ENCODE measurements around the gene KDM7A.

The KDM7A gene

GRCh38 chr7:140060788-140061606, 115.8 kb downstream of the KDM7A start:
- POLR2A ChIA-PET = no interaction called here
- TF ChIP-seq CTCF (IDR thresholded peaks at IDR 0.05; ENCODE audit: control extremely low read depth, extremely low read depth, low read depth, missing control alignments) = no peak
- DNase-seq (ENCODE audit: extremely low spot score) = no peak
- CTCF ChIA-PET = interaction anchor here (1.2 to 1.6 kb wide), 2 partner anchors 16 to 415 kb away, joined by 3 to 4 read pairs; no protein-coding TSS in a partner anchor

- ChIA-PET POLR2A (no interaction called here), CTCF (interaction anchor here (1.2 kb wide), 1 partner anchor 414 kb away, joined by 3 read pairs; no protein-coding TSS in a partner anchor)
- no peak for TF ChIP-seq CTCF (IDR thresholded peaks at IDR 0.05; ENCODE audit: control extremely low read depth, extremely low read depth, low read depth, missing control alignments)
- DNase-seq (ENCODE audit: extremely low spot score) = no peak
Observed at GRCh38 chr7:140060243-140060630, 116.5 kb downstream of the KDM7A start.

DNA sequence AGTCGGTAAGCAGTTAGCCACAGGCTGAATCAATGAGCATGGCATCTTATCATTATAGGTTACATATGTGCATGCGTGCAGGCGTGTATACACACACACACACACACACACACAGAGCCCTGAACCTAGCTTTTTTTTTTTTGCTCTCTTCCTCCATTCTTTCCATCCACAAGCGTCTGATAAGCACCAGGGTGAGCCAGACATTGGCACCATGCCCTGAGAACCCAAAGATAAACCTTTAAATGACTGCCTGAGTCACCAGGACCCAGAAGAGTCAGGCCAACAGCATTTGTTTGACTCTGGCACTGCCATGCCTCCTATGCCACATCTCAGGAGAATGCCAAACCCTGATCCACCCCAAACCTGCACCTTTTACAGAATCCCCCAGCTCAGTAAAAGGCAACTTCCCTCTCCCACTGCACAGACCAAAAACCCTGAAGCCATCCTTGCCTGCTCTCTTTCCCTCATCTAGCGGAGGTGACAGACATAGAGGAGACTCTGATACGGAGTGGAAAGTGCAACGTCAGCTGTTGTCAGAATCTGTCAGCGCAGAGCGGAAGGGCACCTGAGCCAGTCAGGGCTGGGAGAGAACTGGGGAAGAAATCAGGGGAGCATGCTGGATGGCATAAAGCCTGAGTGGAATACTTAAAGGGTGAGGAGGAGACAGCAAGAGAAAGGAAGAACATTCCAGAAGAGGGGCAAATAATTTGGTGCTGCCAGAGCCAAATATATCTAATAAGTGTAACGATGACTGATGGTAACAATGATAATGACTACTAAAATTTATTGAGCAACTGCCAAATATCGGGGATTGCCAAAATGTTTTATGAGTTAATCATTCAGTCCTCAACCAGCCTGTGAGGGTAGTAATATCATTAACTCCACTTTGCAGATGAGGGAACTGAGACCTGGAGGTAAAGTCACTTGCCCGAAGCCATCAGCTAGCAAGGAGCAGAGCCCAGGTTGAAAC, 117.2 kb downstream of the KDM7A start:
- no peak for TF ChIP-seq CTCF (IDR thresholded peaks at IDR 0.05; ENCODE audit: control extremely low read depth, extremely low read depth, low read depth, missing control alignments)
- no peak for DNase-seq (ENCODE audit: extremely low spot score)
- ChIA-PET POLR2A (no interaction called here), CTCF (interaction anchor here (1.2 kb wide), 1 partner anchor 413 kb away, joined by 3 read pairs; no protein-coding TSS in a partner anchor)

DNA sequence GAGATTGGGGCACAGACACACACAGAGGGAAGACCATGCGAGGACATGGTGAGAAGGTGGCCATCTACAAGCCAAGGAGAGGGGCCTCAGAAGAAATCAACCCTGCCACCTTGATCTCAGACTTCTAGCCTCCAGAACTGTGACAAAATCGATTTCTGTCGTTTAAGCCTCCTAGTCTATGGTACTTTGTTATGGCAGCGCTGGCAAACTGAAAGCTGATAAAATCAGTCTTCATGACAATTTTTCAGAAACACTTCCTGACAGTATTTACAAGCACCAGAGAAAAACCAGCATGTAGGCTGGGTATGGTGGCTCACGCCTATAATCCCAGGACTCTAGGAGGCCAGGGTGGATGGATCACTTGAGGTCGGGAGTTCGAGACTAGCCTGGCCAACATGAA, 118.3 kb downstream of the KDM7A start:
- POLR2A ChIA-PET = no interaction called here
- DNase-seq (ENCODE audit: extremely low spot score) = no peak
- no peak for TF ChIP-seq CTCF (IDR thresholded peaks at IDR 0.05; ENCODE audit: control extremely low read depth, extremely low read depth, low read depth, missing control alignments)
- CTCF ChIA-PET = no interaction called here

DNA sequence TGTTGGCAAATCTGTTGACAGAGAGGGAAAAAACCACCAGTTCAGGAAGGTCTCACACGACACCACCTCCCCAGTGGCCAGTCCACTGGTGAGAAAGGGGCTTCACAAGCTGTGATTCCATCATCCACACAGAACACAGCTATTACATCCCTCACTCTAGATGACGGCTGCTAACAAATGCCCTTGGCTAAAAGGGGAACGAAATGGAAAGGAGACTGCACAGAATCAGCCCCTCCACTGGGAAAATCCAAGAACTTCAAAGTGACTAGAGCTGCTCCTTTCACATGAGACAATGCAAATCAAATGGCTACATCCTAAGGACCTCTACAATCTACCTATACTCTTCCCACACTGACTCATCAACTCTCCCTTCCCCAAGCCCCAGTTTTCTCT, 119.6 kb downstream of the KDM7A start:
- no peak for DNase-seq (ENCODE audit: extremely low spot score)
- CTCF ChIA-PET = no interaction called here
- POLR2A ChIA-PET = no interaction called here
- no peak for TF ChIP-seq CTCF (IDR thresholded peaks at IDR 0.05; ENCODE audit: control extremely low read depth, extremely low read depth, low read depth, missing control alignments)

GRCh38 chr7:140056431-140057142, 120.2 kb downstream of the KDM7A start:
- TF ChIP-seq CTCF (IDR thresholded peaks at IDR 0.05; ENCODE audit: control extremely low read depth, extremely low read depth, low read depth, missing control alignments) = no peak
- DNase-seq (ENCODE audit: extremely low spot score) = no peak
- CTCF ChIA-PET = no interaction called here
- POLR2A ChIA-PET = no interaction called here

Data from GM10248 (cell line).